Measurements from ENCODE around the gene SOHLH1. TPM values are rescaled to one million over a fixed set of nuclear protein-coding genes. Genes with fewer than 3 reads are reported as not detected.

SOHLH1 gene
- total and polyA plus RNA-seq, 8 donors = not detected

GRCh38 chr9:135664801-135665794 lies 34.2 kb downstream of the SOHLH1 start:
- Histone ChIP-seq H3K27me3 (peaks cover 0 to 66% (median 0%) of the 10 kb centered on the region in 3 donors), H3K27ac (no peak overlapping the region), H3K9me3 (peaks cover 0 to 13% (median 0%) of the 10 kb centered on the region in 4 donors), H3K36me3 (no peaks in the 10 kb centered on the region), H3K4me3 (no peak overlapping the region), H3K4me1 (no peaks in the 10 kb centered on the region)
- intact Hi-C loops (cut with DNase I; ENCODE audit: low total_unique reads) = no loop called here
- no peak for DNase-seq
- 72 to 80% (median 78%) methylated on average over 13 to 32 of the region's 32 CpGs for WGBS, 5 donors
- TF ChIP-seq CTCF (IDR thresholded peaks at IDR 0.05) = no peak
- no peak for TF ChIP-seq POLR2AphosphoS5 (IDR thresholded peaks at IDR 0.05)
- no peak for TF ChIP-seq EP300 (IDR thresholded peaks at IDR 0.05)
- TF ChIP-seq POLR2A (IDR thresholded peaks at IDR 0.05) = no peak

- Histone ChIP-seq H3K27ac (no peak overlapping the region), H3K27me3 (peaks cover 0 to 58% (median 0%) of the 10 kb centered on the region in 3 donors), H3K36me3 (no peaks in the 10 kb centered on the region), H3K9me3 (peaks cover 0 to 10% (median 0%) of the 10 kb centered on the region in 4 donors), H3K4me3 (no peak overlapping the region), H3K4me1 (no peaks in the 10 kb centered on the region)
- TF ChIP-seq EP300 (IDR thresholded peaks at IDR 0.05) = no peak
- no peak for TF ChIP-seq POLR2AphosphoS5 (IDR thresholded peaks at IDR 0.05)
- TF ChIP-seq POLR2A (IDR thresholded peaks at IDR 0.05) = no peak
- TF ChIP-seq CTCF (IDR thresholded peaks at IDR 0.05) = no peak
- DNase-seq = no peak
- intact Hi-C loops (cut with DNase I; ENCODE audit: low total_unique reads) = no loop called here
- WGBS, 5 donors = 82 to 90% (median 85%) methylated on average over 7 to 10 of the region's 10 CpGs
Measured at GRCh38 chr9:135664266-135664665, 35.0 kb downstream of the SOHLH1 start.

GRCh38 chr9:135663857-135664256 lies 35.4 kb downstream of the SOHLH1 start:
- TF ChIP-seq EP300 (IDR thresholded peaks at IDR 0.05) (no peak), POLR2AphosphoS5 (IDR thresholded peaks at IDR 0.05) (no peak), POLR2A (IDR thresholded peaks at IDR 0.05) (no peak), CTCF (IDR thresholded peaks at IDR 0.05) (no peak)
- intact Hi-C loops (cut with DNase I; ENCODE audit: low total_unique reads) = no loop called here
- WGBS, 5 donors = 71 to 88% (median 81%) methylated on average over 9 to 12 of the region's 12 CpGs
- Histone ChIP-seq H3K27ac (no peak overlapping the region), H3K36me3 (no peaks in the 10 kb centered on the region), H3K27me3 (peaks cover 0 to 58% (median 0%) of the 10 kb centered on the region in 3 donors), H3K9me3 (peaks cover 0 to 6% (median 0%) of the 10 kb centered on the region in 4 donors), H3K4me3 (no peak overlapping the region), H3K4me1 (no peaks in the 10 kb centered on the region)
- DNase-seq = no peak

GRCh38 chr9:135663451-135663770 lies 35.9 kb downstream of the SOHLH1 start:
- TF ChIP-seq POLR2AphosphoS5 (IDR thresholded peaks at IDR 0.05) = no peak
- TF ChIP-seq EP300 (IDR thresholded peaks at IDR 0.05) = no peak
- no peak for TF ChIP-seq CTCF (IDR thresholded peaks at IDR 0.05)
- no peak for TF ChIP-seq POLR2A (IDR thresholded peaks at IDR 0.05)
- intact Hi-C loops (cut with DNase I; ENCODE audit: low total_unique reads) = no loop called here
- no peak overlapping the region for H3K4me3 ChIP-seq
- H3K27me3 ChIP-seq = peaks cover 0 to 58% (median 0%) of the 10 kb centered on the region in 3 donors
- 45 to 56% (median 50%) methylated on average over 3 of the region's 3 CpGs for WGBS, 5 donors
- H3K36me3 ChIP-seq = no peaks in the 10 kb centered on the region
- peaks cover 0 to 1% (median 0%) of the 10 kb centered on the region in 4 donors for H3K9me3 ChIP-seq
- H3K27ac ChIP-seq = no peak overlapping the region
- H3K4me1 ChIP-seq = no peaks in the 10 kb centered on the region
- no peak for DNase-seq
